ENCODE measurements around the gene STRA8.
"Not testable (repeated sequence)": the region's sequence is repeated elsewhere in the genome, so short reads cannot be mapped to it uniquely, and the experiment has no call there.

STRA8 gene

DNA sequence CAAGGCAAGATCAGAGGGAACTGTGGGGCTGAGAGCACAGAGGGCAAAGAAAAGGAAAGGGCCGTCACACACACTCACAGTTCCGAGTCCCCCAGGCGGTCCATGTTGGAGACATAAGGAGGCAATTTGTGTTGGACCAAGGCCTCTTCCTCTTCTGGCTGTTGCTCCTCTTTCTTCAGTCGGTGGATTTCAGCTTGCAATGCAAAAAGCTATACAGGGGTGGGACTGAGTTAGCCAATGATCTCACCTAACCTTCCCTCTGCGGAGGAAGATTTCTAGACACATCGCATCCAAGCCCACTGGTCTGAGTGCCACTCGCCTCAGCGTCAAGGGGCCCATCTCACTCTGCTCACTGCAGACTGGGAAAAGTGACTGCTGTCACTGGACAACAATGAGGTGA, 27.8 kb upstream of the STRA8 start:
- no peak for DNase-seq

DNA sequence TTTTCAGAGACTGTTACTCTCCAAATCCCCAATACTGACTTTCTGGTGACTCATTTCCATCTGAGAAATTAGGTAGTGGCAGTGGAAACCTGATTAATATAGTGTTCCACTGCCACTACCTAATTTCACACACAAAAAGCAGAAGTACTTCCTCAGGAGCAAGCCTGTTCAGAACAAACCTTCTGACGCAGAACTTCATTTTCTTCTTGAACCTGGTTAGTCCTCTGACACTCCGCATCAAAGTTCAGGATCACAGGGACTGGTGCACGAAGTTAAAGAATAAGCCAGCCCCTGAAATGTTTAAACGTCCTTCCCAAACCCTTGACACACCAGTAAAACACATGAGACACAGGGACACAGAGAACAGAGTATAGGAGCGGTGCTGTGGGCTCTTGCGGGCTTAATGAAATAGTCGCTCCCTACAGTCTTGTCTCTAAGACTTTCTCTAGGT, 26.7 kb upstream of the STRA8 start:
- DNase-seq, result no peak

DNA sequence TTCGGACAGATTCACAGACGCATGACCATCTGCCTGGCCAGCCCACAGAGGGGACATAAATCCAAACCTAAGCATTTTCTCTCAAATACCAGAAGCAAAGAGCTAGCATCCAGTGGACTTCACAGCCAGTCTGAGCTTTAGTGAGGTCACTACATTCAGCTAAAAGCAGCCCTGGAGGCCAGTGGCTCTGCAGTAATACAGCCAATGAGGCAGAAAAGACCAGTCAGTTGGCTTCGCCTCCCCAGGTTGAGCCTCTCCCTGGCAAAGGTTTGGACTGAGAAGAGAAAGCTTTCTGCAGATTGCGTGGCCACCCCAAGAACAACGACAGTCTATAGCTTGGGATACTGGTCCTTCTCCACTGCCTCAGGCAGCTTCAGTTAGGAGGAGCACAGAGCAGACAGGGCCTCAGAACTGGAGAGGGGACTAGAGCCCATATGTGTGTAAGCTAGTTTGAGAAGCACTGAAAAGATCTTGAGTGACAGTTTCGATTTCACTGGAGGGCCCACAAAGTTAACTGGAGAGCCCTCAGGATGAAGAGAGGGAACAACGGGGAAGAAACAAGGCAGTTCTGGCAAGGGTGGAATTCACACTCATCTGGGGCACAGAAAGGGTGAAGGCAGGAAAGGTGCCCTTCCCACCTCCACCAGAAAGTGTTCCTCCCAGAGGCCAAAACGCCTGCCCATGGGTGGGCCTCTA, 26.1 kb upstream of the STRA8 start:
- DNase-seq, result no peak

DNA sequence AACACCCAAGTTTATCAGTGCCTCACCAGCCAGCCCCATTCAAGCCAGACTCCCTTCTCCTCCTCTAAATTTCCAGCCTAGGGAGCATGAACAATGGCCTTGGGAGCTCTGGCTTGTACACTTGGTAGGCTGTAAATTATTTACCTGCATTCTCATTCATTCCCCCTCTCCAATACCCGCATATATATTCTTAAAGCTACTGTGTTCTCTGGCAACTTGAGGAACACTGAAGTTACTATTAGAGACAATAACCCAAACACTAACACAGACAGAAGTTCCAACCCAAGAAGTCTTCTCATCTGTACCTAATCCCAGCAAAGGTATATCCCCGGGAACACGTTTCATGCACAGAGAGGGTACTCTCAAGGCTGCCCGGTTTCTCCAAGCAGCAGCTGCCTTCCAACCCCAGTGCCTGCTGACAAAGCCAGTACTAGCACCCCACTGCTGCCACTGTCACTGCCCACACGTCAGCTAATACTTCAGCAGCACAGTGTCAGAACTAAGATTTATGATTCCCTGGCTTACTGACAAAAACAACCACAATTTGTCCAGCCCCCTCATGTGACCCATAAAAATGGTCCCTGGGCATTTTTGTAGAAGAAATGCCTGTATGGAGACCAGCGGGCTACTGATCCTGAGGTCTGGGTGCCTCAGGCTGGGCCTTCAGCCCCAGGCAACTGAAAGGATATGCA, 25.4 kb upstream of the STRA8 start:
- DNase-seq, result no peak

DNA sequence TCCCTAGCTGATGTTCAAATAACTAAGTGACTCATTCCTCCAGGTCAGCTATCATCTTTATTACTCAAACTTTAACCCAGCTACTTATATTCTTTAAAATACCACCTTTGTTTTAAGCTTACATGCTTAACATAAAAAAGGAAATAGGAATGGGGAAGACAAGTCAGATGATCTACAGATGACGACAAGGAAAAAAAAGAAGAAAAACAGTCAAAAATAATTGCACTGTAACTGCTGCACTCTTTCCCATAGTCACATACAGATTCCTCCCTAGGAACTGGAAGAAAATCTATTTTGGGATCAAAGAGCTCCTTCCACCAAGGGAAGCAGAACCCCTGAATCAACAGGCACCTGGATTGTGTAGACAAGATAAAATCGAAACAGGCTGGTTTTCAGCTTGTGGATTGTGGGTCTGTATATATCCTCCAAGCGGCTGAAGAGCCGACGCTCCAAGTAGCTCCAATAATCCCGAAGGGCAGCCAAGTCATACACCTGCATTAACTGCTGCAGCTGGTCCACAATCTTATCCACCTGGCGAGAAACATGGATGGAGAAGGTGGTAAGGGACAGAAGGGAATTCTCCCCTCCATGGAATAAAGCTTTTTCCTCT, 24.3 kb upstream of the STRA8 start:
- DNase-seq, result no peak

DNA sequence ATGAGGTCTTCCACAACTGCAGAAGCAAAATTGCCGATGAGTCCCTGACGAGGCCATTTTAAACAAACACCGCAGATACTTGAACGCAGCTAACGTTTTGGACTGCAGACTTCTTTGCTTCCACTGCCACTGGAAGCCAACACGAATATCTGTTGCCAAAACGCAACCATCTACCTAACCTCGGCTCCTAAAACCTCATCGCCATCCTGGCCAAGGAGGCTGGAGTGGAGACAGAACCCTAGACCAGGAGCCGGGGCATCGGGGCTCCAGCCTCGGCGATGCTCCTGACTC, 22.8 kb upstream of the STRA8 start:
- DNase-seq, result no peak

DNA sequence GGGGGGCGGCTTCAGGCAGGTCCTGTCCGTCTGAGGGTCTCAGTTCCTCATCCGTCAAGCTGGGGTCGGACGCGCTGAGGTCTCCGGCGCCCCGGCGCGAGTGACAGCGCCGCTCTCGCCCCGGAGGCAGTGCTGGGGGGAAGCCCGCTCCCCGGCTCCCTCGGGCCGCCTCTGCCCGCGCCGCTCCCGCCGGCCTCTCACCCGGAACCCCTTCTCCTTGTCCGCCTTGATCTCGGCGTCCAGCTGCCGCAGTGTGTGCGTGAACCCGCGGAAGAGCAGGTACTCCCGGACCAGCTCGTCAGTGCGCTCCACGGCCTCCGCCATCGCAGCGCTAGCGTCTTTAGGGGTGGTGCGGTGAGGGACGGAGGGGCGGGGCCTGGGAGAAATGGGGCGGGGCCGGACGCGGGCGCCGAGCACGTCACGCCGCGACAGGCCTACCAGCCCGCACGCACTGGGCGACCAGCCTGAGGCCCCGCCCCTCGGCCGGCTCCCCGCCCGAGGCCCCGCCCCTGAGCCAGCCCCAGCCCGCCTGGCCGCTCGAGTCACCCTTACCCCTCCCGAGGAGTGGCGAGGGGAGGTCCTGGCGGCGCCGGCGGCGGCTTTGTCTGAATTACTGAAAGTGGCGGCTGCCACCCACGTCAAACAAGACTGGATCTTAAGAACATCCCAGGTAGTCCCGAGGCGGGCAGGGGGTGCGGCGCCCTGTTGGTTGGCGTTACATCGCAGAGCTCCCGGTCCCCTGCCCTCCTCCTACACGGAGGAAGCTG, 22.3 kb upstream of the STRA8 start, which contains the start of gene WDR91:
WDR91 (minus strand) TSS at position 348 of the 767 bp plus-strand sequence; CDS start at position 324, 24 bp downstream.
- DNase-seq, result peak; percentile 96

DNA sequence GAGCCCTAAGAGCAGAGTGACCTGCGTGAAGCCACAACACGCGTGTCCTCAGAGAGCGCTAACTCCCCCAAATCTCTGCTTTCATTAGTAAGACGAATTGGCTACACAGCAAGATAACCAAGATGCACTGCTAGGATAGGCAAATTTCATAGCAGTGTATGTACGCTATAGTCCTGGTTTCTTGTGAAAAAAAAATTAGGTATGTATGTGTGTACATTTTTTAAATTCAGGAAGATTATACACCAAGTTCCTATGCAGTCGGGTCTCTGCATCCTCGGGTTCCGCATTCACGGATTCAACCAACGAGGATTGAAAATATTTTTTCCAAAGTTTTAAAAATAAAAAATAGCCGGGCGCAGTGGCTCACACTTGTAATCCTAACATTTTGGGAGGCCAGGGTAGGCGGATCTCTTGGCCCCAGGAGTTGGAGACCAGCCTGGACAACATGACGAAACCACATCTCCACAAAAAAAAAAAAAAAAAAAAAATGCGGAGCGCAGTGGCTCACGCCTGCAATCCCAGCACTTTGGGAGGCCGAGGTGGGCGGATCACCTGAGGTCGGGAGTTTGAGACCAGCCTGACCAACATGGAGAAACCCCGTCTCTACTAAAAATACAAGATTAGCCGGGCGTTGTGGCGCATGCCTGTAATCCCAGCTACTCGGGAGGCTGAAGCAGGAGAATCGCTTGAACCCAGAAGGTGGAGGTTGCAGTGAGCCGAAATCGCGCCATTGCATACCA, 21.5 kb upstream of the STRA8 start:
- not testable (repeated sequence) for DNase-seq

DNA sequence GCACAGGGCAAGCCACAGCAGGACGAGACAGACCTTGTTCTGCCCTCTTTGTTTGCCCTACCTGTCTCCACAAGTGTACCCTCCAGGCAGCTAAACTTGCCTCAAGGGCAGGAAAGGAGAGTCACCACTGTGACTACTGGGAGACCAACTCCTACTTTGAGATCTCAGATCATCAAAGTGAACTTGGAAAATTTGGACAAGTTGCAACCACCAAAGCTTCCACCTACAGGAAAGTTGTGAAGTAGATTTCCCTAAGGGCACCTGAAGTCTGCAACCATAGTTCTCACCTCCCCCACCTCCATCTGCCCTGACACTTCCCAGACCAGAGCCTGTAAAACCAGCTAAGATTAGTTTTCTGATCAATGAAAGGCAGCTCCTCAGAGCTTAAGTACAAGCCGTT, 19.8 kb upstream of the STRA8 start:
- no peak for DNase-seq

DNA sequence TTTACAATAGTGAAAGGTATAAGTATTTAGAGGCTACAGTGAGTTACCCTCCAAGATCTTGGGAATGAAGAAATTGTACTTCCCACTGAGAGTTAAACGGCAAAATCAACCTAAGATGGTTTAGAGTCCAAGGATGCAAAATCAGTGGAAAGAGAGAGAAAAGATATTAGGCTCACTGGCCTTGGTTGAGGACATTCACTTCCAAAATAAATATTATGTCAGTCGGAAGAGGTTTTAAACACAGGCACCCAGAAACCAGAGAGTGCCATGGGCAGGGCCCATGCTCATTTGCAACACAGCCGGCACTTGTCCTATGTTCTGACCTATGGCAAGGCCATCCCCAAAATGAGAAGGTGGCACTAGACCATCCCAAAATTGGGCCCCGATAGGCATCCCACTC, 18.5 kb upstream of the STRA8 start:
- no peak for DNase-seq

DNA sequence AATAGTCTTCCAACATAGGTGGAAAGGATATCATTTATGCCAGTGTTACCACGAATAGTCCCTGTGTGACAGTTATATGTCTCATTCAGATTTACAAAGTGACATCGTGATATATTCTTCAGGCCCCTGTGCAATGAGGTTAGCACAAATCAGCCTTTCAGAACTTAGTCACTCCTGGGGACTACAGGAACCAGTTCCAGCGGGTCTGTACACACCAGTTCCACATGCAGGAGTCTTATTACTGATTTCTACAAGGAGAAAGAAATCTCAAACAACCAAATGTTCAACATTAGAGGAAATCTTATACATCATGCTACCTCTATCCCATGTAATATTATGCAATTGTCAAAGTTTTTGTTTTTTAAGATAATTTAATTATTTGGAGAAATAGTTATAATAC, 17.9 kb upstream of the STRA8 start:
- DNase-seq, result no peak

DNA sequence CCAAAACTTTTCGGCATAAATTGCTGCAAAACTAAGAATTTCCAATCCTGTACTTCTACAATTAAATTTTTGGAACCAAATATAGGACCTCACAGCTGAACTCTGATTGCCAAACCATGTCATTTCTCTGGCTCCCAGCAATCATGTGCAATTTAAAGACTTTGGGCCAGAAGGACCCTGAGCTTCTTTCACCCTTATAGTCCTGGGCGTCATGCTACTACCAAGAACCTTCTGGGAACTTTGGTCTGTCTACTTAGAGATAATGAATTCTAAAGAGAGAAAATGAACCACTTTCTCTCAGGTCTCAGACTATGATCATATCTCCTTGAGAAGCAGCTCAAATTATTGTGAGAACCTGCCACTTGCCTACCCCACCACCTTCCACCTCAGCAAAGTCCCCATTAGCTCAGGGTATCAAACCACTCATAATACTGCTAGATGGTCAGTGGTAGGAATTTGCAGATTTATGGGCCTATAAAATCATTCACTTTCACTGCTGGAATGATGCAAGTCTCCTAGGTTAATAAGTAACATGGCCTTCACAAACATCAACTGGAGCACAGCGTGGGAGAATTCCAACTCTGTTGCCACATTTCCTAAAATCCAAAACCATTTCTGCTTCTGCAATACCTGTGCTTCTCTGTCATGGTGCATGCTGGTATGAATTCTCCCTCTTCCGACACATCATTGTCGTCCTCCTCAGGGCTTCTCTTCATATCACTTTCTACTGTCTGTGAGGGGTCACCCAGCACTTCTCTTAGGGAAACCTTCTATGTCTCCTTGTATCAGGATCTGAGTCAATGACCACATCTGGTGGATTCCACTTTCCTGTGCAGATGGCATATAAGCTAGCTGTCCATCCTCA, 15.8 kb upstream of the STRA8 start:
- no peak for DNase-seq

DNA sequence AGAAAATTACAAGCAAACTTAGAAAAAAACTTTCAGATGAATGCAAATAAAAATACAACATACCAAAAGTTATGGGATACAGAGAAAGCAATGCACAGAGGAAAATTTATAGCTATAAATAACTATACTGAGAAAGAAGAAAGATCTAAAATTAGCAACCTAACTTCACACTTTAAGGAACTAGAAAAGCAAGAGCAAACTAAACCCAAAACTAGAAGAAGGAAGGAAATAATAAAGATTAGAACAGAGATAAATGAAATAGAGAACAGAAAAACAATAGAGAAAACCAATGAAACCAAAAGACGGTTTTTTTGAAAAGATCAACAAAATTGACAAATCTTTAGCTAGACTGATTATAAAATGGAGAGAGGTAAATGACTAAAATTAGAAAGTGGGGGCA, 9.6 kb upstream of the STRA8 start:
- DNase-seq, result no peak

DNA sequence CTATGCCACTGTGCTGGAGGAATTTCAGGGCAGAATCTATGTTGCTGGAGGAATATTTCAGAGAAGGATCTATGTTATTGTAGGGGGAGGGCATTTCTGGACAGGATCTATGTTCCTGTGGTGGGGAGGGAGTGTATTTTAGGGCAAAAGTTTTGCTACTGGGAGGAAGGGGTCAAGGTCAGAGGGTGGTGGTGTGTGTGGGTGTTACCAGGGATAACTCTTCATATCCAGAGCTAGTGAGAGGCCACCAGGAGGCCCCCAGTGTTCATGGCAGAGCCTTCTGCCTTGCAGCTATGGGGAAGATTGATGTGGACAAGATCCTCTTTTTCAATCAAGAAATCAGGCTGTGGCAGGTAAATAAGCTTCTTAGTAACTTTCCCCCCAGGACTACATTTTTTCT, 2.0 kb upstream of the STRA8 start:
- DNase-seq, result no peak

DNA sequence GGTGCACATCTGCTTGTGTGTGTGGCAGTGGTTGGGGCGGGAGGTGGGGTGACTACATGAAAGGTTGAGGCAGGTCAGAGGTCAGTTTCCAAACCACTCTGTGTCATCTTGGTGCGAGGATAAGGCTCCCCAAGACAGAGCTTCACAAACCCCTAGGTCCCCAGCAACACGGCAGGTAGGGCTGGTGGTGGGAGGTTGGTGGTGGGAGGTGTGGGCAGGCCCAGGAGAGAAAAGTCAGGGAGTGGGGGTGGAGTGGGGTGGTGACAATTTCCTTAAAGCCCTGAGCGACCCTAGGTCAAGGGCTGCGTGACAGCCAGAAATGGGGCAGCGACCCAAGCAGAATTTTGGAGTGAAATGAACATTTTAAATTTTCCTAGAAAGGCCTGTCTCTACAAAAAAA, 1.6 kb upstream of the STRA8 start:
- DNase-seq, result no peak

DNA sequence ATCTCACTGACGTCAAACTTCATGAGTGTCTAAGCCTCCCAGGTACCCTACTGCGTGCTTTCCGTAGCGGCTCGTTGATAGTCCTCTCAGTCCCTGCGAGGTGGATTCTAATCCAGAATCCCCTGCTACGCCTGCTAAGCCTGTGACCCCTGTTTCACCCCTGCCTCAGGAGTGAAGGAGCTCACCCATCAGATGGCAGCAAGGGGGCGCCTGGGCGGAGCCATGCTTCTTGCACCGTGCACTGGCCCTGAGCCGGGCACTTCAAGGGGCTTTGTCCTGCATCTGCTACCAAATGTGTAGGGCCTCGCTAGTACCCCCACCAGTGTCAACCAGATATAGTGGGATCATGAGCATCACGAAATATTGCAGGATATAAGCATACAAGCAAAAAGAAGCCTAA, 918 bp upstream of the STRA8 start:
- DNase-seq, result no peak

DNA sequence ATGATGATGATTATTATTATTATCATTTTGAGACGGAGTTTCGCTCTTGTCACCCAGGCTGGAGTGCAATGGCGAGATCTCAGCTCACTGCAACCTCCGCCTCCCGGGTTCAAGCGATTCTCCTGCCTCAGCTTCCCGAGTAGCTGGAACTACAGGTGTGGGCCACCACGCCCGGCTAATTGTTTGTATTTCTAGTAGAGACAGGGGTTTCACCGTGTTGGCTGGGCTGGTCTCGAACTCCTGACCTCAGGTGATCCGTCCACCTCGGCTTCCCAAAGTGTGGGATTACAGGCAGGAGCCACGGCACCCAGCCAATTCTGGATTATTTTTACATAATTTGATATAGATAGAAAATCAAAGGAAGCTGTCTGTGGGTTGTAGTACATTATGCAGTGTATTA, 457 bp downstream of the STRA8 start:
- DNase-seq, result not testable (repeated sequence)

DNA sequence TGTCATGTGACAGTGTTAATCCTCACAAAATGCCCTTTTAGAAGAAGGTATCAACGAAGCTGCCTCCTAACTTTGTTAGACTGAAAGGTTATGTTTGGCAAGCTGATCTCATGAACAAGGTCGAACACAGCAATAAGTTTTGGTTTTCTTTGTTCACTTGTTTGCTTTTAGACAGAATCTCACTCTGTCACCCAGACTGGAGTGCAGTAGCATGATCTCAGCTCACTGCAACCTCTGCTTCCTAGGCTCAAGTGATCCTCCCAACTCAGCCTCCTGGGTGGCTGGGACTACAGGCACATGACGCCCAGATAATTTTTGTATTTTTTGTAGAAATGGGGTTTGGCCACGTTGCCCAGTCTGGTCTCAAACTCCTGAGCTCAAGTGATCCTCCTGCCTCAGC, 1.1 kb downstream of the STRA8 start:
- no peak for DNase-seq

DNA sequence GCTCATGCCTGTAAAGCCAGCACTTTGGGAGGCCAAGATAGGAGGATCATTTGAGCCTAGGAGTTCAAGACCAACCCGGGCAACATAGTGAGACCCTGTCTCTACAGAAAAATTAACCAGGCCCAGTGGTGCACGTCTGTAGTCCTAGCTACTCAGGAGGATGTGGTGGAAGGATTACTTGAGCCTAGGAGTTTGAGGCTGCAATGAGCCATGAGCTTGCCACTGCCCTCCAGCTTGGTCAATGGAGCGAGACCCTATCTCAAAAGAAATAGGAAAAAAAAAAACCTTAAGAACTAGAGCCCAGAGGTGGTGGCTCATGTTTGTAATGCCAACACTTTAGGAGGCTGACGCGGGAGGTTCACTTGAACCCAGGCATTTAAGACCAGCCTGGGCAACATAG, 2.2 kb downstream of the STRA8 start:
- no peak for DNase-seq

DNA sequence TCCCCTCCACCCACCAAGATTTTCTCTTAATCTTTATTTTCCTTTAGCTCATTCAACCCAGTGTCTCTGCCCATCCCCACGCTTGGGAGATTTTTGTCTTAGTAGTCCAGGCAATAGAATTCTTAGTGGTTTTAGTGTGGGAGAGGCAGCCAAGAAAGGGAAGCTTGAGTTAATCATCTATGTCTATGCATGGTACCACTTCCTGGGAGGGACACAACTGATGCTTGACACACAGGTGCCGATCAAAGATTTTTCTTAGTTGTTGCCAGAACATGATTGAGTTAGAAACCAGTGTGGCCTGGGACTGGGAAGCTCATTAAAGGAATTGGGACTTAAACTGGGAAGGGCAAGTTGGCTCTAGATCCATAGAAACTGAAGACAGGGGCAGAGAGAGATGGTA, 3.1 kb downstream of the STRA8 start:
- no peak for DNase-seq

DNA sequence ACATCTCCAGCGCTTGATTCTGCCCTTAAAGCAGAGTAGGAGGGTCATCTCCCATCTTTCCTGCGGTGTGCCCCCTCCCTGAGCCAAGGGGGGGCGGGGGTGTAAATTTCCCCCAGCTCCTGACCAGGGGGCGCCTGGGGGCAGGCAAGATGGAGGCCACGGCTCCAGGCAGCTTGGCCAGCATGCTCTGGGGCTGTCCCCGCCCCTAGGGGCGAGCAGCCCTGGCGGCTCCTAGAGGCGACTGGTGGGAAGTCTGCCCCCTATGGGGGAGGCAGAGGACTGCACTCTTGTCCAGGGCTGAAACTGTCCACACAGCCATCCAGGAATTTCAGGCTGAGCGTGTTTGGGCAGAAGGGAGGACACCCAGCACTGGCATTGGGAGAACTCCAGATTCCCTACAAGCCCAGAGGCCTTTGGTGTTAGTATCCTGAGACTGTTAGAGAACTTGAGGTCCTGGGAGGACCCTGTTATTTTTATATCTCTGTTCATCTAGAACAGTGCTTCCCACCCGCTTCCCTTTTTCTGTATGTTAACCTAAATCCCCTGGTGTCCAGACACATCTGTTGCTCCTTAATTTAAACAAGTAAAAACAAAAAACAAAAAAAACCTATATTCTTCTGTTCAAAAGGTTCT, 4.6 kb downstream of the STRA8 start:
- no peak for DNase-seq
